ENCODE data around the gene SCUBE1.

The SCUBE1 gene

GRCh38 chr22:43181321-43182076 lies 161.7 kb downstream of the SCUBE1 start (continued):
- TF ChIP-seq TOX (CRISPR knock-in tag; IDR thresholded peaks at IDR 0.05; ENCODE audit: borderline replicate concordance), result no peak
- no peak for TF ChIP-seq ESRRG (CRISPR knock-in tag; IDR thresholded peaks at IDR 0.05)
- TF ChIP-seq RARB (CRISPR knock-in tag; IDR thresholded peaks at IDR 0.05), result no peak
- no peak for TF ChIP-seq ZNF70 (CRISPR knock-in tag; IDR thresholded peaks at IDR 0.05)

GRCh38 chr22:43180670-43181069 lies 162.5 kb downstream of the SCUBE1 start:
- no peak for ATAC-seq
- TF ChIP-seq, protein P1, sequence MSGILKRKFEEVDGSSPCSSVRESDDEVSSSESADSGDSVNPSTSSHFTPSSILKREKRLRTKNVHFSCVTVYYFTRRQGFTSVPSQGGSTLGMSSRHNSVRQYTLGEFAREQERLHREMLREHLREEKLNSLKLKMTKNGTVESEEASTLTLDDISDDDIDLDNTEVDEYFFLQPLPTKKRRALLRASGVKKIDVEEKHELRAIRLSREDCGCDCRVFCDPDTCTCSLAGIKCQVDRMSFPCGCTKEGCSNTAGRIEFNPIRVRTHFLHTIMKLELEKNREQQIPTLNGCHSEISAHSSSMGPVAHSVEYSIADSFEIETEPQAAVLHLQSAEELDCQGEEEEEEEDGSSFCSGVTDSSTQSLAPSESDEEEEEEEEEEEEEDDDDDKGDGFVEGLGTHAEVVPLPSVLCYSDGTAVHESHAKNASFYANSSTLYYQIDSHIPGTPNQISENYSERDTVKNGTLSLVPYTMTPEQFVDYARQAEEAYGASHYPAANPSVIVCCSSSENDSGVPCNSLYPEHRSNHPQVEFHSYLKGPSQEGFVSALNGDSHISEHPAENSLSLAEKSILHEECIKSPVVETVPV (CRISPR knock-in tag; IDR thresholded peaks at IDR 0.05), result no peak
- TF ChIP-seq, protein P2, sequence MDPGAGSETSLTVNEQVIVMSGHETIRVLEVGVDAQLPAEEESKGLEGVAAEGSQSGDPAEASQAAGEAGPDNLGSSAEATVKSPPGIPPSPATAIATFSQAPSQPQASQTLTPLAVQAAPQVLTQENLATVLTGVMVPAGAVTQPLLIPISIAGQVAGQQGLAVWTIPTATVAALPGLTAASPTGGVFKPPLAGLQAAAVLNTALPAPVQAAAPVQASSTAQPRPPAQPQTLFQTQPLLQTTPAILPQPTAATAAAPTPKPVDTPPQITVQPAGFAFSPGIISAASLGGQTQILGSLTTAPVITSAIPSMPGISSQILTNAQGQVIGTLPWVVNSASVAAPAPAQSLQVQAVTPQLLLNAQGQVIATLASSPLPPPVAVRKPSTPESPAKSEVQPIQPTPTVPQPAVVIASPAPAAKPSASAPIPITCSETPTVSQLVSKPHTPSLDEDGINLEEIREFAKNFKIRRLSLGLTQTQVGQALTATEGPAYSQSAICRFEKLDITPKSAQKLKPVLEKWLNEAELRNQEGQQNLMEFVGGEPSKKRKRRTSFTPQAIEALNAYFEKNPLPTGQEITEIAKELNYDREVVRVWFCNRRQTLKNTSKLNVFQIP (CRISPR knock-in tag; IDR thresholded peaks at IDR 0.05; ENCODE audit: borderline replicate concordance, low read depth), result no peak
- TF ChIP-seq SNAI2 (CRISPR knock-in tag; IDR thresholded peaks at IDR 0.05), result no peak
- no peak for TF ChIP-seq ZNF8 (CRISPR knock-in tag; IDR thresholded peaks at IDR 0.05)
- no peak for TF ChIP-seq ZFP30 (CRISPR knock-in tag; IDR thresholded peaks at IDR 0.05)
- TF ChIP-seq ZFP3 (CRISPR knock-in tag; IDR thresholded peaks at IDR 0.05), result no peak
- TF ChIP-seq ZNF70 (CRISPR knock-in tag; IDR thresholded peaks at IDR 0.05), result no peak

DNA sequence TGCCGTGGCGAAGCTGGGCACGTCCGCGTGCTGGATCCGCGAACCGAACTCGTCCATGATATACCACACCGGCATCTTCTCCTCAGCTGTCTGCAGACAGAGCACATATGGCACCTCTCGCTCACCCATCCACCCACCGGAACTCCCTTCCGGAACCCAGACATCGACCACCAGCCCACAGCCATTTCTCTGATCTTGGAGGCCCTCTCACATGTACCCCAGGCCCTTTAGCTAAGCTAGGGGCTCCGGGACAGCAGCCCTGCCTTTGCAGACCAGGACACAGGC lies 163.3 kb downstream of the SCUBE1 start:
- no peak for TF ChIP-seq SNAI2 (CRISPR knock-in tag; IDR thresholded peaks at IDR 0.05)
- TF ChIP-seq ESRRG (CRISPR knock-in tag; IDR thresholded peaks at IDR 0.05), result no peak
- no peak for TF ChIP-seq CREB5 (CRISPR knock-in tag; IDR thresholded peaks at IDR 0.05; ENCODE audit: low read depth)
- no peak for TF ChIP-seq ZC3H10 (CRISPR knock-in tag; IDR thresholded peaks at IDR 0.05)
- no peak for TF ChIP-seq BACH2 (CRISPR knock-in tag; IDR thresholded peaks at IDR 0.05; ENCODE audit: borderline replicate concordance)
- no peak for TF ChIP-seq ZNF8 (CRISPR knock-in tag; IDR thresholded peaks at IDR 0.05)
- TF ChIP-seq, protein P1 (CRISPR knock-in tag; IDR thresholded peaks at IDR 0.05), result no peak
- no peak for TF ChIP-seq GLIS3 (CRISPR knock-in tag; IDR thresholded peaks at IDR 0.05)
- TF ChIP-seq ISL1 (CRISPR knock-in tag; IDR thresholded peaks at IDR 0.05), result no peak
- TF ChIP-seq RARB (CRISPR knock-in tag; IDR thresholded peaks at IDR 0.05), result no peak
- no peak for TF ChIP-seq TOX (CRISPR knock-in tag; IDR thresholded peaks at IDR 0.05; ENCODE audit: borderline replicate concordance)
- TF ChIP-seq, protein P3, sequence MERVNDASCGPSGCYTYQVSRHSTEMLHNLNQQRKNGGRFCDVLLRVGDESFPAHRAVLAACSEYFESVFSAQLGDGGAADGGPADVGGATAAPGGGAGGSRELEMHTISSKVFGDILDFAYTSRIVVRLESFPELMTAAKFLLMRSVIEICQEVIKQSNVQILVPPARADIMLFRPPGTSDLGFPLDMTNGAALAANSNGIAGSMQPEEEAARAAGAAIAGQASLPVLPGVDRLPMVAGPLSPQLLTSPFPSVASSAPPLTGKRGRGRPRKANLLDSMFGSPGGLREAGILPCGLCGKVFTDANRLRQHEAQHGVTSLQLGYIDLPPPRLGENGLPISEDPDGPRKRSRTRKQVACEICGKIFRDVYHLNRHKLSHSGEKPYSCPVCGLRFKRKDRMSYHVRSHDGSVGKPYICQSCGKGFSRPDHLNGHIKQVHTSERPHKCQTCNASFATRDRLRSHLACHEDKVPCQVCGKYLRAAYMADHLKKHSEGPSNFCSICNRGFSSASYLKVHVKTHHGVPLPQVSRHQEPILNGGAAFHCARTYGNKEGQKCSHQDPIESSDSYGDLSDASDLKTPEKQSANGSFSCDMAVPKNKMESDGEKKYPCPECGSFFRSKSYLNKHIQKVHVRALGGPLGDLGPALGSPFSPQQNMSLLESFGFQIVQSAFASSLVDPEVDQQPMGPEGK (CRISPR knock-in tag; IDR thresholded peaks at IDR 0.05; ENCODE audit: borderline replicate concordance), result no peak
- no peak for TF ChIP-seq ARNTL (CRISPR knock-in tag; IDR thresholded peaks at IDR 0.05; ENCODE audit: borderline replicate concordance, low read depth)
- no peak for ATAC-seq

DNA sequence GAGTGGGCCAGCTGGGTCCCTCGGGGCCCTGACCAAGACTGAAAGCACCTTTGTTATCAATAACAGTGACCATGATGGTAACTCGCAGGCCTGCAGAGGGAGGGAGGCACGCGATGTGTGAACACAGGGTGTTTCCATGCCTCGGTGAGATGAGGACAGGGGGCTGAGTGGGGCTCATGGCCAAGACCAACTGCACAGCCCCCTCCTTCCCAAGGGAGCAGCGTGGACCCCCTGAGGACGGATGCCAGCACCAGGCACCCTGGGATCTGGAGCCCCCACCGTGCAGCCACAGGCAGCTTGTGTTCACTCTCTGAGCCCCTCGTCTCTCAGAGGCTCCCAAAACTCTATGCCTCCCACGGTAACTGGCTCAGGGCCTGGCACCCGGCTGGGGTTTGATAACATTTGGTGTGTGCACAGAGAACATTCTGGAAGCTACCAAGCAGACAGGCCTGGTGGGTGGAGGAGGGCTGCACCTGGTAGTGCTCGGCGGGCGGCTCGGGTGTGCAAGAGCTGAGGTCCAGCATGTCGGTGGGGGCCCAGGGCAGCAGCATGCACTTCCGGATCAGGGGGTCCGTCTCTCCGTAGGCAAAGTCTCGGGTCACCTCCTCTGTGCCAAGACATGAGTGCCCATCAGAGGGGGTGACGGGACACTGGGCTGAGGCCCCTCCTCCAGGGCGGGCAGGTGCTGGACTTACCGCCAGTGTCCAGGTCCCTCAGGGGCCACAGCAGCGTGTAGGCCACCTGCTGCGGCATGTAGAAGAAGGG lies 163.8 kb downstream of the SCUBE1 start:
- no peak for ATAC-seq
- TF ChIP-seq TOX (CRISPR knock-in tag; IDR thresholded peaks at IDR 0.05; ENCODE audit: borderline replicate concordance) (no peak), ZFP3 (CRISPR knock-in tag; IDR thresholded peaks at IDR 0.05) (no peak), ZNF565 (CRISPR knock-in tag; conservative IDR thresholded peaks at IDR 0.05; ENCODE audit: low read depth) (no peak), CREB5 (CRISPR knock-in tag; IDR thresholded peaks at IDR 0.05; ENCODE audit: low read depth) (no peak), BACH2 (CRISPR knock-in tag; IDR thresholded peaks at IDR 0.05; ENCODE audit: borderline replicate concordance) (no peak), ARNTL (CRISPR knock-in tag; IDR thresholded peaks at IDR 0.05; ENCODE audit: borderline replicate concordance, low read depth) (no peak), PPARA (CRISPR knock-in tag; IDR thresholded peaks at IDR 0.05; ENCODE audit: borderline replicate concordance) (no peak), CSDC2 (CRISPR knock-in tag; IDR thresholded peaks at IDR 0.05) (no peak)
- TF ChIP-seq, protein P3 (CRISPR knock-in tag; IDR thresholded peaks at IDR 0.05; ENCODE audit: borderline replicate concordance), result no peak
- TF ChIP-seq, protein P2 (CRISPR knock-in tag; IDR thresholded peaks at IDR 0.05; ENCODE audit: borderline replicate concordance, low read depth), result no peak

Measured in SK-N-SH treated with all-trans-retinoic acid at 6 μM for 48 hours (cell line).